NCI-H345 treated with DMSO at 0.1 percent for 48 hours (cell line): ENCODE results near the gene CAMK1D.

Experiments used
- DNase-seq: peaks from one replicate; lab custom pipeline; 2025; ENCODE audit not compliant: unreplicated experiment; lab: John Stamatoyannopoulos, UW

Gene CAMK1D

DNA sequence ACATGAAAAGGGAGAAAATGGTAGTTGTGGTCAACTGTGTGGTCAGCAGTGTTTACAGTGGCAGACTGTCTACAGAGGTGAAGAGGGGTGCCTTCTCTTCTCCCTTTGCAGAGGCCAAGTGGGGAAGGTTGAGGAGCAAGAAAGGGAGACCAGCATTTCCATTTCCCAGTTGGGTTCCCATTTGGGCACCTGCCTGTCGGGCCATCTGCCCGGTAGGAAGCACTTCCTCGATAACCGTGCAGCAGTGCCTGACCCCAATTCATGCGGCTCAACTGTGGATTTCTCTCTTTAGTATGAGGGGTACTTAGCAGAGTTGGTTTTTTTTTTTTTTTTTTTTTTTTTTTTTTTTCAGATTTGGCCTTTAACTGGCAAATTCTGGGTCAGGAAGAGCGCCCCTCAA, 525.2 kb downstream of the CAMK1D start:
- DNase-seq = no peak

DNA sequence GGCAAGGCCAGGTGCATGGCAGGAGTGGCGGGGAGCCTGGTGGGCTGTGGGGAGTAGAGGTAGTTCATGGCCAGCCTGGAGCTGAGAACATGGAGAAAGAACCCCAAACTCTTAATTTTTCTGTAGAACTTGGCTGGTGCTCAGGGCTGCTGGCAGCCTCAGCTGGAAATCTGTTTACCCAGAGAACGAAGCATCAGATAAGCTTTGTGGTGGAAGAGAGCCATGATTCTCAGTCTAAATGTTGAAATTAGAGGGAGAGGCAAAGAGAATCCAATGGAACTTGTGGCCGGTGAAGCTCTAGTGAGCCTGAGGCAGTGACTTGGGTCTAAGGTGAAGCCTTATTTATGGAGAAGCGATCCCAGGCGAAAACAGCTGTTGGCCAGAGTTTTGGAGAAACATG, 525.8 kb downstream of the CAMK1D start:
- DNase-seq = no peak

DNA sequence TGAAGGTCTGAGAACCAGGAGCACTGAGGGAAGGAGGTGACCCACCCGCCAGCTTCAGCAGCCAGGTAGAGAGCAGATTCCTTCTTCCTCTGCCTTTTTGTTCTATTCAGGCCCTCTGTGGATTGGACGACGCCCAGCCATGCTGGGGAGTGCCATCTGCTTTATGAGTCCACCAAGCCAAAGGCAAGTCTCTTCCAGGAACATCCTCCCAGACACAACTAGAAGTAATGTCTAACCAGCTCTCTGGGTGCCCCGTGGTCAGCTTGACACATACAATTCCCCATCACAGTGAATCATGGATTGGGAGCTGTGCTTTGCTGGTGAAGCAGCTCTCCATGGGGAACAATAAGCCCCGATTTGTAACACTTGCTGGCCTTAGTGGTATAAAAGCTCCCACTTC, 526.9 kb downstream of the CAMK1D start:
- no peak for DNase-seq

DNA sequence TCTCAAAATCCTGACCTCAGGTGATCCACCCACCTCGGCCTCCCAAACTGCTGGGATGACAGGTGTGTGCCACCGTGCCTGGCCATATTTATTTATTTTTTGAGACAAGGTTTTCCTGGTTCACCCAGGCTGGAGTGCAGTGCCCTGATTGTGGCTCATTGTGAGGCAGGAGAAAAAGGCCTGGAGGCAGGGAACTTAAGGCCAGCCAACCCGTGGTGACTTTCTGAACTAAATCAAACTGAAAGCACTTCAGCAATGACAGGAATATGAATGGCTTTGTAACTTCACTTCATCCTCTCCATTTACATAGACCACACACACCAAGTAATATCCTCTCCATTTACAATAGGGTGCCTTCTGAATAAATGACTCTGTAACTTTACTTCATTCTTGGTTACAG, 527.8 kb downstream of the CAMK1D start:
- no peak for DNase-seq

DNA sequence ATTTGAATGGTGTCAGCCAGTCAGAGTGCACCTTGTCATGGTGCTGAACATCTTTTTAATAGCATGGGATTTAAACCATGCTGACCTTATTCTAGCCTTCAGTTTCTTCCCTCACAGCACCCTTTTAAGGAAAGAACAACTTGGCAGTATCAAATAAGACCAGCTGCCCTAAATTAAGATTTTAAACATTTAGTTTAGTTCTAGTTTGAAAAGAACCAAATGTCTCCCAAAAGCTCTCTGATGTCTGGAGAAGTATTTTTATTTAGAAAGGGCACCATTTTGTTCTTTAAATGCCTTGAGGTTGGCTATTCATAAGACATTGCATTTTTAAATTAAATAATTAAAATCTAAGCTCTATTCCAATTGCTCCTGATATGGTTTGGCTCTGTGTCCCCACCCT, 531.1 kb downstream of the CAMK1D start:
- no peak for DNase-seq

DNA sequence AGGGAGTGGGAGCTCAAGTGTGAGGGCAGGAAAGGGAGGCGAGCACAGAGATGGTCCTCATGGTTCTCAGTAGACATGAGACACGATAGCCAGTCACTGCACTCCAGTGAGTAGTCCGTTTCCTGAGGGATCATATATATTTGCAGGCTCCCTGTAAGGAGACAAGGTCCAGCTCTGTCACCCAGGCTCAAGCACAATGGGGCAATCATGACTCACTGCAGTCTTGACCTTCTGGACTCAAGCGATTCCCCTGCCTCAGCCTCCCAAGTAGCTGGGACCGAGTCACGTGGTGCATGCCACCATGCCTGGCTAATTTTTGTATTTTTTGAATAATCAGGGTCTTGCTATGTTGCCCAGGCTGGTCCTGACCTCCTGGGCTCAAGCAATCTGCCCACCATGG, 535.5 kb downstream of the CAMK1D start:
- no peak for DNase-seq
